ENCODE data around the gene HHATL.

The HHATL gene
- 0 reads per million in 2 donors for total RNA-seq

GRCh38 chr3:42702066-42702951, at the start of gene HHATL:
HHATL (minus strand) TSS chr3:42702798; CDS start chr3:42700826, 1,972 bp downstream.
- DNase-seq, result no peak

- no peak for DNase-seq
Measured at GRCh38 chr3:42751609-42752008, 49.0 kb upstream of the HHATL start.

- no peak for DNase-seq
Measured at GRCh38 chr3:42750834-42751233, 48.2 kb upstream of the HHATL start.

- DNase-seq, result no peak
Measured at GRCh38 chr3:42749753-42750231, 47.2 kb upstream of the HHATL start.

GRCh38 chr3:42749025-42749752, 46.6 kb upstream of the HHATL start:
- DNase-seq, result no peak

- DNase-seq, result peak; percentile 13
Measured at GRCh38 chr3:42747581-42747980, 45.0 kb upstream of the HHATL start.

GRCh38 chr3:42746455-42747450, 44.2 kb upstream of the HHATL start:
- no peak for DNase-seq

- DNase-seq, result no peak
Measured at GRCh38 chr3:42745776-42746454, 43.3 kb upstream of the HHATL start.

- no peak for DNase-seq
Measured at GRCh38 chr3:42745291-42745745, 42.7 kb upstream of the HHATL start.

GRCh38 chr3:42743204-42743995, 40.8 kb upstream of the HHATL start:
- DNase-seq, result no peak

GRCh38 chr3:42742688-42743087, 40.1 kb upstream of the HHATL start:
- no peak for DNase-seq

- DNase-seq, result no peak
Measured at GRCh38 chr3:42742259-42742658, 39.7 kb upstream of the HHATL start.

GRCh38 chr3:42741796-42742195, 39.2 kb upstream of the HHATL start:
- no peak for DNase-seq

- DNase-seq, result no peak
Measured at GRCh38 chr3:42739401-42740158, 37.0 kb upstream of the HHATL start.

- no peak for DNase-seq
Measured at GRCh38 chr3:42736531-42736930, 33.9 kb upstream of the HHATL start.

- no peak for DNase-seq
Measured at GRCh38 chr3:42736081-42736480, 33.5 kb upstream of the HHATL start.

- no peak for DNase-seq
Measured at GRCh38 chr3:42735615-42736014, 33.0 kb upstream of the HHATL start.

GRCh38 chr3:42735019-42735418, 32.4 kb upstream of the HHATL start:
- DNase-seq, result no peak

GRCh38 chr3:42734263-42734860, 31.8 kb upstream of the HHATL start:
- DNase-seq, result no peak

All from T-helper 9 cell (primary cell).